PFSK-1 (cell line): ENCODE results near the gene ANO4.

ENCODE experiments used
- FOXP2 ChIP-seq: optimal IDR thresholded peaks from 2 replicates; pipeline ENCODE3; 2011; ENCODE audit warnings: borderline replicate concordance, control low read depth, inconsistent platforms; ENCODE audit not compliant: insufficient read depth; ENCODE audit errors: extremely low read length, extremely low read depth
- POLR2AphosphoS5 ChIP-seq: IDR thresholded peaks from 2 replicates; pipeline ENCODE4 v1.6.1; 2012; ENCODE audit warnings: low read depth, mild to moderate bottlenecking, control low read depth, low read length, moderate library complexity
- REST ChIP-seq, 2 experiments: IDR thresholded peaks; 2 replicates each; pipeline versions ENCODE4 v1.6.1 to v1.8.0; 2011 to 2012; ENCODE audit warnings: low read depth in 2 of 2, low read length in 2 of 2, control low read depth in 1 of 2, inconsistent platforms in 1 of 2, mild to moderate bottlenecking in 1 of 2, moderate library complexity in 1 of 2; ENCODE audit not compliant: insufficient read depth in 1 of 2
- SIN3A ChIP-seq: IDR thresholded peaks from 2 replicates; pipeline ENCODE4 v1.6.1; 2012; ENCODE audit warnings: mild to moderate bottlenecking, low read length, moderate library complexity, borderline replicate concordance; ENCODE audit not compliant: insufficient read depth
- TAF1 ChIP-seq: IDR thresholded peaks from 2 replicates; pipeline ENCODE4 v1.6.1; 2012; ENCODE audit warnings: low read length, control low read depth, borderline replicate concordance; ENCODE audit not compliant: insufficient read depth

The ANO4 gene

GRCh38 chr12:100899301-100899700, 104.7 kb downstream of the ANO4 start:
- TF ChIP-seq FOXP2 = no peak
- no peak for TF ChIP-seq REST (IDR thresholded peaks at IDR 0.05; ENCODE audit: insufficient read depth in 1 of 2, low read depth in 2 of 2, low read length in 2 of 2)
- TF ChIP-seq SIN3A = no peak
- no peak for TF ChIP-seq TAF1
- no peak for TF ChIP-seq POLR2AphosphoS5

GRCh38 chr12:100900808-100901207, 106.2 kb downstream of the ANO4 start:
- no peak for TF ChIP-seq TAF1
- no peak for TF ChIP-seq FOXP2
- no peak for TF ChIP-seq SIN3A
- TF ChIP-seq REST (IDR thresholded peaks at IDR 0.05; ENCODE audit: insufficient read depth in 1 of 2, low read depth in 2 of 2, low read length in 2 of 2) = no peak
- no peak for TF ChIP-seq POLR2AphosphoS5

GRCh38 chr12:100901266-100901665, 106.7 kb downstream of the ANO4 start:
- TF ChIP-seq FOXP2 = no peak
- no peak for TF ChIP-seq POLR2AphosphoS5
- no peak for TF ChIP-seq SIN3A
- no peak for TF ChIP-seq REST (IDR thresholded peaks at IDR 0.05; ENCODE audit: insufficient read depth in 1 of 2, low read depth in 2 of 2, low read length in 2 of 2)
- no peak for TF ChIP-seq TAF1

GRCh38 chr12:100904270-100904669, 109.7 kb downstream of the ANO4 start:
- no peak for TF ChIP-seq REST (IDR thresholded peaks at IDR 0.05; ENCODE audit: insufficient read depth in 1 of 2, low read depth in 2 of 2, low read length in 2 of 2)
- no peak for TF ChIP-seq POLR2AphosphoS5
- no peak for TF ChIP-seq FOXP2

GRCh38 chr12:100908501-100908900, 113.9 kb downstream of the ANO4 start:
- TF ChIP-seq TAF1 (no peak), FOXP2 (no peak), POLR2AphosphoS5 (no peak), SIN3A (no peak), REST (IDR thresholded peaks at IDR 0.05; ENCODE audit: insufficient read depth in 1 of 2, low read depth in 2 of 2, low read length in 2 of 2) (no peak)
